ENCODE measurements around the gene SOD1. TPM values are rescaled to one million over a fixed set of nuclear protein-coding genes. Genes with fewer than 3 reads are reported as not detected.
A peak's percentile ranks its signal among the peaks of the same experiment; 100 is the strongest.

Gene SOD1
- total RNA-seq, 4 donors from 2014 or later, result 118 to 141 (median 130) TPM

- TF ChIP-seq, protein P1, sequence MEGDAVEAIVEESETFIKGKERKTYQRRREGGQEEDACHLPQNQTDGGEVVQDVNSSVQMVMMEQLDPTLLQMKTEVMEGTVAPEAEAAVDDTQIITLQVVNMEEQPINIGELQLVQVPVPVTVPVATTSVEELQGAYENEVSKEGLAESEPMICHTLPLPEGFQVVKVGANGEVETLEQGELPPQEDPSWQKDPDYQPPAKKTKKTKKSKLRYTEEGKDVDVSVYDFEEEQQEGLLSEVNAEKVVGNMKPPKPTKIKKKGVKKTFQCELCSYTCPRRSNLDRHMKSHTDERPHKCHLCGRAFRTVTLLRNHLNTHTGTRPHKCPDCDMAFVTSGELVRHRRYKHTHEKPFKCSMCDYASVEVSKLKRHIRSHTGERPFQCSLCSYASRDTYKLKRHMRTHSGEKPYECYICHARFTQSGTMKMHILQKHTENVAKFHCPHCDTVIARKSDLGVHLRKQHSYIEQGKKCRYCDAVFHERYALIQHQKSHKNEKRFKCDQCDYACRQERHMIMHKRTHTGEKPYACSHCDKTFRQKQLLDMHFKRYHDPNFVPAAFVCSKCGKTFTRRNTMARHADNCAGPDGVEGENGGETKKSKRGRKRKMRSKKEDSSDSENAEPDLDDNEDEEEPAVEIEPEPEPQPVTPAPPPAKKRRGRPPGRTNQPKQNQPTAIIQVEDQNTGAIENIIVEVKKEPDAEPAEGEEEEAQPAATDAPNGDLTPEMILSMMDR (IDR thresholded peaks at IDR 0.05), result no peak
- TF ChIP-seq POLR2A (IDR thresholded peaks at IDR 0.05), result no peak
- intact Hi-C loops (cut with DNase I; ENCODE audit: low total_unique reads), result no loop called here
- DNase-seq (ENCODE audit: low spot score in 2 of 2), result peak in 1 of 2 donors; percentile 73
- 42 to 97% methylated on average over 2 of the region's 2 CpGs for WGBS, 2 donors
- H3K4me3 ChIP-seq (ENCODE audit: low read depth, poor library complexity, severe bottlenecking), result no peak overlapping the region
Measured at GRCh38 chr21:31618696-31619430, 40.6 kb upstream of the SOD1 start.

DNA sequence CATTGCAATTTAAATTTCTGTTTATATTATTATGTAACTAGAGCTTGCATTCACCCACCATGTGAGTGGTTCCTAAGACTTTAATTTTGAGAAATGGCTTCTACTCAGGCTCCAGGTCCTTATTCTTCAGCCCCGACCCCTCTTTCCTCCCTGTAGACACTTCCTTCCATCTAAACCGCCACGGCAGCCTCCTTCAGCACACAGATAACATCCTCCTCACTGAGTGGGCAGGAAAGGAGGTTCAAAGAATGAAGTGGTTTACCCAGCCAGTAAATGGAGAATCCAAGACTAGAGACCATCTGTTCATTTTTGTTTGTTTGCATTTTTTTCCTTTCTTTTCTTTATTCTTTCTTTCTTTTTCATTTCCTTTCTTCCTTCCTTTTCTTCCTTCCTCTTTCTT, 37.1 kb upstream of the SOD1 start:
- no peak for TF ChIP-seq POLR2A (IDR thresholded peaks at IDR 0.05)
- TF ChIP-seq, protein P1 (IDR thresholded peaks at IDR 0.05), result no peak
- intact Hi-C loops (cut with DNase I; ENCODE audit: low total_unique reads), result no loop called here
- no peak overlapping the region for H3K4me3 ChIP-seq (ENCODE audit: low read depth, poor library complexity, severe bottlenecking)
- DNase-seq (ENCODE audit: low spot score in 2 of 2), result peak in 1 of 2 donors; percentile 20
- 80 to 81% methylated on average over 3 of the region's 3 CpGs for WGBS, 2 donors

- intact Hi-C loops (cut with DNase I; ENCODE audit: low total_unique reads), result no loop called here
- no peak overlapping the region for H3K4me3 ChIP-seq (ENCODE audit: low read depth, poor library complexity, severe bottlenecking)
- WGBS, 2 donors, result 83 to 94% methylated on average over 6 of the region's 6 CpGs
- peak in 1 of 2 donors; percentile 40 for DNase-seq (ENCODE audit: low spot score in 2 of 2)
- TF ChIP-seq, protein P1 (IDR thresholded peaks at IDR 0.05), result no peak
- TF ChIP-seq POLR2A (IDR thresholded peaks at IDR 0.05), result no peak
Measured at GRCh38 chr21:31623664-31624063, 35.8 kb upstream of the SOD1 start.

GRCh38 chr21:31624181-31624580, 35.3 kb upstream of the SOD1 start:
- 73 to 83% methylated on average over 3 of the region's 3 CpGs for WGBS, 2 donors
- TF ChIP-seq POLR2A (IDR thresholded peaks at IDR 0.05), result no peak
- TF ChIP-seq, protein P1 (IDR thresholded peaks at IDR 0.05), result no peak
- H3K4me3 ChIP-seq (ENCODE audit: low read depth, poor library complexity, severe bottlenecking), result no peak overlapping the region
- DNase-seq (ENCODE audit: low spot score in 2 of 2), result no peak
- intact Hi-C loops (cut with DNase I; ENCODE audit: low total_unique reads), result no loop called here

GRCh38 chr21:31624961-31625491, 34.5 kb upstream of the SOD1 start:
- no peak for DNase-seq (ENCODE audit: low spot score in 2 of 2)
- no peak overlapping the region for H3K4me3 ChIP-seq (ENCODE audit: low read depth, poor library complexity, severe bottlenecking)
- TF ChIP-seq POLR2A (IDR thresholded peaks at IDR 0.05), result no peak
- TF ChIP-seq, protein P1 (IDR thresholded peaks at IDR 0.05), result no peak
- intact Hi-C loops (cut with DNase I; ENCODE audit: low total_unique reads), result no loop called here
- WGBS, 2 donors, result 93% methylated on average over 11 of the region's 11 CpGs
